ENCODE results near the gene BCL11B.

DNA sequence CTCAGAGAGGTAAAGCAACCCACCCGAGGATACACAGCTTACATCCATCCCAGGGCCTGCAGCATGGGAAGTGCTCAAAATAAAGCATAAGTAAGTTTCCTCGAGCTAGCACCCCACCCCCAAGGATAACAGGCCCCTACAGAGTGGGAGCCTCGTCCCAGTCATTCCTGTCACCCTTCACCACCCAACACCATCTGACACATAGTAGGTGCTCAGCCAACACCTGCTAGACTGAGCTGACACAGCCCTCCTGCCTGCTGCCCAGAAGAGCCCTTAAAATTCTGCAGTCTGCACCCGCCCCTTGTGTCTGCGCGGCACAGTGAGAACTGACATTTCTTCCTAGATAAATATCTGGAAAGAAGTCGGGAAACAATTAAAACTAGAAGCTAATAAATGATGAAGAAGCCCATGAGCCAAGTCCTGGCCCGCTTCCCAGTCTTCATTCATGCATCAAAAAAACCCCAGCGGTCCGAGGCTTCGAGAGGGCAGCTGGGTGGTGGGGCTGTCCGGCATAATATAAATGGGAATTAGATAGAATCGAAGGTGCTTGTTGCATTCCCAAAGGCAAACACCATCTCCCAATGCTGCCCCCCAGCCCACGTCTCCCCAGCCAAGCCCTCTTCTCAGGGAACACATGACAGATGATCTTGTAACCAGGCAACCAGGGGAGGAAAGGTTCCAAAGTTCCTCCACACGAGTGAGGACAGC lies 76.2 kb downstream of the BCL11B start:
- TF ChIP-seq POLR2A (IDR thresholded peaks at IDR 0.05) (no peak), CTCF (IDR thresholded peaks at IDR 0.05) (no peak)

Measured in Peyer's patch (tissue), 4 donors.